Activated CD8-positive, alpha-beta memory T cell treated with anti-CD3 and anti-CD28 coated beads, Interleukin-2, amount 10 ng/mL, durations not matched to agents 7 days and 5 days (primary cell): ENCODE data around the gene CLPTM1. TPM values are rescaled to one million over a fixed set of nuclear protein-coding genes. Genes with fewer than 3 reads are reported as not detected.
A peak's percentile ranks its signal among the peaks of the same experiment; 100 is the strongest.
"Not testable (repeated sequence)": the region's sequence is repeated elsewhere in the genome, so short reads cannot be mapped to it uniquely, and the experiment has no call there.

Experiments
- ATAC-seq: fragments of 150-1000 bp; cut with Tn5 transposase; one replicate; pipeline ENCODE4 v1.10.0; 2021; ENCODE audit warnings: moderate library complexity
- CTCF ChIA-PET: fragments of 350-600 bp; sonication (Branson Sonifier 250); formaldehyde crosslinking; loops from one replicate; lab custom pipeline; 2021; ENCODE audit warnings: antibody characterized with exemption; lab: Charles Lee
- DNase-seq: peaks from one replicate; pipeline ENCODE4 v3.0.0-alpha.2; 2020
- H3K27ac Mint-ChIP-seq: one replicate; pipeline ENCODE4 v1.8.0; 2021; ENCODE audit warnings: mild to moderate bottlenecking, mixed read lengths
- H3K27me3 Mint-ChIP-seq: one replicate; pipeline ENCODE4 v1.8.0; 2021; ENCODE audit warnings: mixed read lengths
- H3K36me3 Mint-ChIP-seq: one replicate; pipeline ENCODE4 v1.8.0; 2021; ENCODE audit warnings: mild to moderate bottlenecking, mixed read lengths
- H3K4me1 Mint-ChIP-seq: one replicate; pipeline ENCODE4 v1.8.0; 2021; ENCODE audit warnings: mixed read lengths
- H3K4me3 Mint-ChIP-seq: one replicate; pipeline ENCODE4 v1.8.0; 2021; ENCODE audit warnings: mild to moderate bottlenecking, moderate library complexity, mixed read lengths
- H3K9me3 Mint-ChIP-seq: one replicate; pipeline ENCODE4 v1.8.0; 2022; ENCODE audit warnings: low read depth, mixed read lengths
- total RNA-seq, 2 experiments: library from RNA; stranded (reverse); gene quantifications; one replicate each; pipeline ENCODE4 v1.2.3, GENCODE V29; 2021

The CLPTM1 gene
- total RNA-seq, 2 experiments from 2014 or later: 73.0 to 74.7 TPM

GRCh38 chr19:44993526-44993925 is 38.3 kb downstream of the CLPTM1 start:
- H3K4me3 Mint-ChIP-seq: no peak overlapping the region
- no peaks in the 10 kb centered on the region for H3K27me3 Mint-ChIP-seq
- CTCF ChIA-PET: interaction anchor here (1.1 kb wide), 1 partner anchor 66 kb away, joined by 3 read pairs; no protein-coding TSS in a partner anchor
- no peaks in the 10 kb centered on the region for H3K36me3 Mint-ChIP-seq
- DNase-seq: no peak
- no peak for ATAC-seq
- no peak overlapping the region for H3K27ac Mint-ChIP-seq
- H3K4me1 Mint-ChIP-seq: no peaks in the 10 kb centered on the region
- no peaks in the 10 kb centered on the region for H3K9me3 Mint-ChIP-seq

DNA sequence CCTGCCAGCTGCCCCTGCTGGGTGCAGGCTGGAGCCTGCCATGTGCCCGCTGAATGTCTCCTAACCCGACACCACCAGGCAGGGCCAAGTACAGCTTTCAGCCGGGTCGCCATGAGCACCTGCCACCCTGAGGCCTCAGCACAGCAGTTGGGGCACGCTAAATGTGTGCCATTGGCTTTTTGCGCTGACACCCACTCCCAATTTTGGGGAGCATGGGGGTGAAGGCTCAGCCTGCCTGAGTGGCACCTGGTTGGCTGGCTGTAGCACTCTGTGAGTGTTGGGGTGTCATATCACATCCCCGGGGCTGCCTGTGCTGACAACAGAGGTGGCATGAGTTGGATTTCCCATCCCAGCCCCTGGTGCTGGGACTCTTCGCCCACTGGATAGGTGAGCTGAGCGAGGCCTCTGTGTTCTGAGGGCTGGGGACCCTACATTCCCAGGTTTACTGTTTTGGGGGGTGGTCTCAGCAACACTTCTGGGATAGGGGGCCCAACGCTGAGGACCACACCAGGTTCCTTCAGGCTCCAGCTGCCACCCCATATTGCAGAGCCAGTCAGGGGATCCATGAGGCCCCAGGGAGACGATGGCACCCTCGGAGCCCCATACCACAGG is 38.9 kb downstream of the CLPTM1 start:
- Mint-ChIP-seq H3K36me3 (no peaks in the 10 kb centered on the region), H3K27me3 (no peaks in the 10 kb centered on the region), H3K27ac (no peak overlapping the region), H3K9me3 (no peaks in the 10 kb centered on the region), H3K4me1 (no peaks in the 10 kb centered on the region), H3K4me3 (no peak overlapping the region)
- ATAC-seq (no peak), DNase-seq (no peak)
- CTCF ChIA-PET: interaction anchor here (1.1 kb wide), 1 partner anchor 66 kb away, joined by 3 read pairs; no protein-coding TSS in a partner anchor

DNA sequence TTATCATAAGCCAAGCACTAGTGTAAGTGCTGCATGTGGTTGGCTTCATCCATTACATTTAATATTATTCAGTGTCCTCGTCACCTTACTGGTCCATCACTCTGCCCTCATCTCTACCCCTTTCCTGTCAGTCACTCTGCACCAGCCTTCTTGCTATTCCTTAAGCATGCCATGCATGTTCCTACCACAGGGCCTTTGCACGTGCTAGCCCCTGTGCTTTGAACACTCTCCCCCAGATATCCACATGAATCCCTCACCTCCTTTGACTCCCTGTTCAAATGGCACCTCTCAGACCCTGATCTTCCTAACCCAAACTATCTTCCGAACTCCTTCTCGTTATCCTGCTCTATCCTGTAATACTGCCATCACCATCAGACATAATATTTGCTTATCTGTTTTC is 42.8 kb downstream of the CLPTM1 start:
- DNase-seq: no peak
- Mint-ChIP-seq H3K9me3 (no peaks in the 10 kb centered on the region), H3K4me1 (peaks cover 17% of the 10 kb centered on the region), H3K4me3 (no peak overlapping the region), H3K36me3 (peaks cover 2% of the 10 kb centered on the region), H3K27ac (no peak overlapping the region), H3K27me3 (no peaks in the 10 kb centered on the region)
- ATAC-seq: no peak
- CTCF ChIA-PET: interaction anchor here (1.5 kb wide), 1 partner anchor 61 kb away, joined by 4 read pairs; no protein-coding TSS in a partner anchor

DNA sequence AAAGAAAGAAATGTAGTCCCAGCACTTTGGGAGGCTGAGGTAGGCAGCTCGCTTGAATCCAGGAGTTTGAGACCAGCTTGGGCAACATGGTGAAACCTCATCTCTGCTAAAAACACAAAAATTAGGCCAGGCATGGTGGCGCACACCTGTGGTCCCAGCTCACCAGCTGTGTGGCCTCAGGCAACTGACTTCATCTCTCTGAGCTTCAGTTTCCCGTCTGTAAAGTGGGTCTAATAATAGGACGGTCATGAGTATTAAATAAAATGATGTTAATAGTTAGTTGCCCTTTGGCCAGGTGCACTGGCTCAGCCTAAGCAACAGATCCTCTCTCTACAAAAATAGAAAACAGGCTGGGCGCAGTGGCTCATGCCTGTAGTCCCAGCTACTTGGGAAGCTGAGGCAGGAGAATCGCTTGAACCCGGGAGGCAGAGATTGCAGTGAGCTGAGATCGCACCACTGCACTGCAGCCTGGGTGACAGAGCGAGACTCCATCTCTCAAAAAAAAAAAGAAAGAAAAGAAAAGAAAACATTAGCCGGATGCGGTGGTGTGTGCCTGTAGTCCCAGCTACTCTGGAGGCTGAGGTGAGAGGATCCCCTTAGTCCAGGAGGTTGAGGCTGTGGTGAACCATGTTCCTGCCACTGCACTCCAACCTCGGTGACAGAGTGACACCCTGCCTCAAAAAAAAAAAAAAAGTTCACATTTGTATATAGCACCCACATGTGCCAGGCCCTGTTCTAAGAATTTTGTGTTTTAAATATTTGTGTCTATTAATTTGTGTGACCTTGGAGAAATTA is 44.1 kb downstream of the CLPTM1 start:
- not testable (repeated sequence) for H3K27me3 Mint-ChIP-seq, H3K4me3 Mint-ChIP-seq, H3K27ac Mint-ChIP-seq, H3K36me3 Mint-ChIP-seq, H3K9me3 Mint-ChIP-seq, DNase-seq, ATAC-seq
- peaks cover 20% of the 10 kb centered on the region for H3K4me1 Mint-ChIP-seq
- CTCF ChIA-PET: interaction anchor here (1.5 to 2.4 kb wide), 3 partner anchors 10 to 60 kb away, joined by 4 to 12 read pairs (median 7); partner anchors contain the start of gene CLASRP

DNA sequence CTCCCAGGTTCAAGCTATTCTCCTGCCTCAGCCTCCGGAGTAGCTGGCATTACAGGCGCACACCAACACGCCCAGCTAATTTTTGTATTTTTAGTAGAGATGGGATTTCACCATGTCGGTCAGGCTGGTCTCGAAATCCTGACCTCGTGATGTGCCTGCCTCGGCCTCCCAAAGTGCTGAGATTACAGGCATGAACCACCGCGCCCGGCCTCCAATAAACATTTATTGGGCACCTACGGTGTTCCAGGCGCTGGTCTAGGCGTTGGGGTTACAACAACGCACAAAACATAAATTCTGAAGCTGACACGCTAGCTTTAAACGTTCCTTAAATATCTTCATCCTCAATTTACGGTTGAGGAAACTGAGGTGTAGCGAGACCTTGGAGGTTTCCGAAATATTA is 45.5 kb downstream of the CLPTM1 start:
- peak overlapping the region; percentile 57 for H3K4me3 Mint-ChIP-seq
- CTCF ChIA-PET: interaction anchor here (0.6 to 2.4 kb wide), 5 partner anchors 12 to 773 kb away, joined by 3 to 12 read pairs (median 6); partner anchors contain the start of gene CLASRP
- peaks cover 20% of the 10 kb centered on the region for H3K4me1 Mint-ChIP-seq
- not testable (repeated sequence) for H3K9me3 Mint-ChIP-seq, H3K36me3 Mint-ChIP-seq, H3K27me3 Mint-ChIP-seq, DNase-seq, ATAC-seq
- H3K27ac Mint-ChIP-seq: peak overlapping the region; percentile 63

- Mint-ChIP-seq H3K4me3 (peak within 1 kb of the TSS; percentile 90), H3K27ac (peak within 1 kb of the TSS; percentile 99), H3K4me1 (peaks cover 23% of the 10 kb centered on the region), H3K36me3 (peaks cover 8% of the 10 kb centered on the region), H3K27me3 (no peaks in the 10 kb centered on the region), H3K9me3 (no peaks in the 10 kb centered on the region)
- peak; percentile 95 for DNase-seq
- peak; percentile 75 for ATAC-seq
- CTCF ChIA-PET: interaction anchor here (0.6 to 2.4 kb wide), 5 partner anchors 10 to 773 kb away, joined by 3 to 7 read pairs (median 3); partner anchors contain the start of gene CLASRP
Measured at GRCh38 chr19:45001087-45001739, 46.0 kb downstream of the CLPTM1 start, which contains the start of gene RELB. TSS of gene RELB (plus strand) at chr19:45001464. CDS start at chr19:45001580, 116 bp downstream.

GRCh38 chr19:45003485-45003884 is 48.3 kb downstream of the CLPTM1 start:
- CTCF ChIA-PET: no interaction called here
- peaks cover 31% of the 10 kb centered on the region for H3K4me1 Mint-ChIP-seq
- no peak overlapping the region for H3K4me3 Mint-ChIP-seq

GRCh38 chr19:45005787-45006186 is 50.6 kb downstream of the CLPTM1 start:
- Mint-ChIP-seq H3K4me1 (peaks cover 26% of the 10 kb centered on the region), H3K27ac (no peak overlapping the region), H3K4me3 (no peak overlapping the region), H3K9me3 (no peaks in the 10 kb centered on the region), H3K36me3 (peaks cover 13% of the 10 kb centered on the region), H3K27me3 (no peaks in the 10 kb centered on the region)
- ATAC-seq: no peak
- DNase-seq: no peak
- CTCF ChIA-PET: no interaction called here

More at GRCh38 chr19:45003485-45003884, 48.3 kb downstream of the CLPTM1 start:
- no peaks in the 10 kb centered on the region for H3K27me3 Mint-ChIP-seq
- no peak overlapping the region for H3K27ac Mint-ChIP-seq
- peaks cover 13% of the 10 kb centered on the region for H3K36me3 Mint-ChIP-seq
- no peaks in the 10 kb centered on the region for H3K9me3 Mint-ChIP-seq
- DNase-seq (no peak), ATAC-seq (no peak)

DNA sequence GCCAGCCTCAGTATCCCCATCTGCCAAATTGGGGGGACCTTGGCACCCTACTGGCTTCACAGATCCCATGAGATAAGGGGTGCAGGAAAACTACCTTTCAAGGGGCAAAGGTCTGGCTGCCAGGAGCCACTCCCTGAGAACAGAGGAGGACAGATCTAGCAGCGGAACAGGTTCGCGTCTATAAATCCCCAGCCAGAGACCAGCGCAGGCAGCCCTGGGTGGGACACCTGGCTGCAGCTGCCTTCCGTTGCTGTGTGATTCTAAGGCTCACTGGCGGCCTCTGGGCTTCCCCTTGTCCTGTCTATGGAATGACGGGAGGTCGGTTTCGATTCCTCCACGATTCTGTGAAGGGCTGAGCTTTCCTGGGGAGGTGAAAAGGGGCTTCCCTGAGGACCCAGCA is 53.4 kb downstream of the CLPTM1 start:
- H3K4me3 Mint-ChIP-seq: no peak overlapping the region
- peaks cover 11% of the 10 kb centered on the region for H3K4me1 Mint-ChIP-seq
- H3K9me3 Mint-ChIP-seq: no peaks in the 10 kb centered on the region
- CTCF ChIA-PET: interaction anchor here (1.1 to 1.5 kb wide), 2 partner anchors 9 to 51 kb away, joined by 3 read pairs; no protein-coding TSS in a partner anchor
- DNase-seq: no peak
- no peak overlapping the region for H3K27ac Mint-ChIP-seq
- no peaks in the 10 kb centered on the region for H3K27me3 Mint-ChIP-seq
- no peak for ATAC-seq
- peaks cover 13% of the 10 kb centered on the region for H3K36me3 Mint-ChIP-seq

- DNase-seq: no peak
- Mint-ChIP-seq H3K27me3 (no peaks in the 10 kb centered on the region), H3K9me3 (no peaks in the 10 kb centered on the region), H3K4me1 (peaks cover 11% of the 10 kb centered on the region), H3K36me3 (peaks cover 16% of the 10 kb centered on the region), H3K4me3 (no peak overlapping the region), H3K27ac (peak overlapping the region; percentile 63)
- CTCF ChIA-PET: interaction anchor here (1.1 to 1.5 kb wide), 2 partner anchors 50 kb away, joined by 3 read pairs; no protein-coding TSS in a partner anchor
- ATAC-seq: no peak
Measured at GRCh38 chr19:45009625-45010255, 54.6 kb downstream of the CLPTM1 start.

DNA sequence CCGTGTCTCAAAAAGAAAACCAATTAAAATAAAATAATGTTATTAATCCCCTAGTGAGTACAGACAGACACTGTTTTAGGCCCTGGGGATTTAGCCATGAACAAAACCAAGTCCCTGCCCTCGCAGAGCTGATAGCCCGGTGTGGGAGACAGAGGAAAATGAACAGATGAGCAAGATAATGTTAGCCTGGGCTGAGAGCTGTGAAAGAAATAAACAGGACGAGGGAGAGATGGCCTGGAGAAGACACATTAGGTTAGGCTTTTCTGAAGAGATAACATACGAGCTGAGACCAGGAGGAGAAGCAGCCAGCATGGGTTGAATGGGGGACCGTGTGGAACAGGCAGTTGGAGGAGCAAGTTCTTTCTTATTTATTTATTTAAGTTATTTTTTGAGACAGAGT is 55.1 kb downstream of the CLPTM1 start:
- Mint-ChIP-seq H3K36me3 (peaks cover 19% of the 10 kb centered on the region), H3K9me3 (no peaks in the 10 kb centered on the region), H3K4me1 (peaks cover 13% of the 10 kb centered on the region), H3K27me3 (no peaks in the 10 kb centered on the region), H3K27ac (no peak overlapping the region), H3K4me3 (no peak overlapping the region)
- no peak for DNase-seq
- no peak for ATAC-seq
- CTCF ChIA-PET: interaction anchor here (1.5 kb wide), 1 partner anchor 49 kb away, joined by 3 read pairs; no protein-coding TSS in a partner anchor

GRCh38 chr19:45011959-45012358 is 56.8 kb downstream of the CLPTM1 start:
- CTCF ChIA-PET: no interaction called here
- no peaks in the 10 kb centered on the region for H3K27me3 Mint-ChIP-seq
- DNase-seq (no peak), ATAC-seq (no peak)
- no peak overlapping the region for H3K27ac Mint-ChIP-seq
- H3K4me3 Mint-ChIP-seq: no peak overlapping the region
- H3K36me3 Mint-ChIP-seq: peaks cover 12% of the 10 kb centered on the region
- H3K4me1 Mint-ChIP-seq: peaks cover 17% of the 10 kb centered on the region
- H3K9me3 Mint-ChIP-seq: no peaks in the 10 kb centered on the region
